Adrenal gland (tissue), 5 donors: Measurements from ENCODE around the gene KCNJ9.

Source experiments
- CTCF ChIP-seq, 6 experiments: fragments of 450-650 bp in 4 of 6; fragments of 200-600 bp in 2 of 6; sonication (generic) in 1 of 6; IDR thresholded peaks; 1 replicate in 5 of 6; 2 replicates in 1 of 6; pipeline versions ENCODE4 v1.5.1 to v1.8.0; 2016 to 2021; ENCODE audit warnings: antibody characterized with exemption in 6 of 6, mild to moderate bottlenecking in 2 of 6, moderate library complexity in 1 of 6
- POLR2A ChIP-seq, 2 donors: fragments of 450-650 bp; IDR thresholded peaks; one replicate each; pipeline ENCODE4 v1.6.1; 2017; ENCODE audit warnings: antibody characterized with exemption in 2 of 2, mild to moderate bottlenecking in 2 of 2, moderate library complexity in 1 of 2
- donor health status: DM: no; HTN: no; CAD: no.

GRCh38 chr1:160064746-160065145 is 16.6 kb upstream of the KCNJ9 start:
- no peak for TF ChIP-seq CTCF (IDR thresholded peaks at IDR 0.05)
- no peak for TF ChIP-seq POLR2A (IDR thresholded peaks at IDR 0.05)
